Neuron (in vitro differentiated cells): ENCODE data around the gene INTS15.
"Not testable (repeated sequence)": the region's sequence is repeated elsewhere in the genome, so short reads cannot be mapped to it uniquely, and the experiment has no call there.

Experiments
- H2AFZ ChIP-seq: one replicate; pipeline ENCODE4 v1.6.1; 2013; ENCODE audit warnings: low read depth, mild to moderate bottlenecking, inconsistent platforms, low read length, moderate library complexity
- H3K27me3 ChIP-seq: one replicate; pipeline ENCODE4 v1.6.1; 2013; ENCODE audit warnings: low read length; ENCODE audit not compliant: insufficient read depth
- H3K36me3 ChIP-seq: one replicate; pipeline ENCODE4 v1.6.1; 2013; ENCODE audit warnings: low read length; ENCODE audit not compliant: insufficient read depth
- H3K4me1 ChIP-seq: one replicate; pipeline ENCODE4 v1.6.1; 2013; ENCODE audit warnings: low read length; ENCODE audit not compliant: insufficient read depth
- H3K4me3 ChIP-seq: 2 replicates; pipeline ENCODE4 v1.5.1; 2013; ENCODE audit warnings: mild to moderate bottlenecking, low read length, moderate library complexity
- H3K9me3 ChIP-seq: one replicate; pipeline ENCODE4 v1.6.1; 2013; ENCODE audit warnings: low read length

Gene INTS15

GRCh38 chr7:6634021-6634420, 44.2 kb downstream of the INTS15 start:
- Histone ChIP-seq H3K36me3 (no peaks in the 10 kb centered on the region), H3K4me1 (peaks cover 17% of the 10 kb centered on the region), H3K27me3 (peaks cover 7% of the 10 kb centered on the region), H2AFZ (no peak overlapping the region), H3K9me3 (no peaks in the 10 kb centered on the region), H3K4me3 (no peak overlapping the region)

GRCh38 chr7:6634971-6635370, 45.1 kb downstream of the INTS15 start:
- peaks cover 17% of the 10 kb centered on the region for H3K4me1 ChIP-seq
- H3K4me3 ChIP-seq, H3K36me3 ChIP-seq, H3K9me3 ChIP-seq, H2AFZ ChIP-seq, H3K27me3 ChIP-seq: not testable (repeated sequence)

- peak within 1 kb of the TSS; percentile 77 for H3K4me3 ChIP-seq
- H2AFZ ChIP-seq = peak within 1 kb of the TSS; percentile 82
- no peaks in the 10 kb centered on the region for H3K9me3 ChIP-seq
- peaks cover 17% of the 10 kb centered on the region for H3K4me1 ChIP-seq
- H3K36me3 ChIP-seq = peaks cover 27% of the 10 kb centered on the region
- no peaks in the 10 kb centered on the region for H3K27me3 ChIP-seq
Observed at GRCh38 chr7:6636741-6637543, 47.1 kb downstream of the INTS15 start, which contains the start of gene ZNF316. TSS of gene ZNF316 (plus strand) at chr7:6637318. CDS start at chr7:6642410, 5,092 bp downstream.

GRCh38 chr7:6637544-6638229, 47.9 kb downstream of the INTS15 start:
- H3K4me1 ChIP-seq = peaks cover 17% of the 10 kb centered on the region
- H2AFZ ChIP-seq = no peak overlapping the region
- H3K36me3 ChIP-seq = peaks cover 34% of the 10 kb centered on the region
- H3K27me3 ChIP-seq = no peaks in the 10 kb centered on the region
- H3K9me3 ChIP-seq = no peaks in the 10 kb centered on the region
- H3K4me3 ChIP-seq = peak overlapping the region; percentile 77

- no peak overlapping the region for H2AFZ ChIP-seq
- H3K36me3 ChIP-seq = peaks cover 47% of the 10 kb centered on the region
- H3K4me1 ChIP-seq = peaks cover 17% of the 10 kb centered on the region
- H3K4me3 ChIP-seq = no peak overlapping the region
- peaks cover 5% of the 10 kb centered on the region for H3K9me3 ChIP-seq
- no peaks in the 10 kb centered on the region for H3K27me3 ChIP-seq
Observed at GRCh38 chr7:6639032-6639431, 49.2 kb downstream of the INTS15 start.

GRCh38 chr7:6639627-6640026, 49.8 kb downstream of the INTS15 start:
- no peak overlapping the region for H3K4me3 ChIP-seq
- H2AFZ ChIP-seq = no peak overlapping the region
- H3K9me3 ChIP-seq = peaks cover 5% of the 10 kb centered on the region
- H3K27me3 ChIP-seq = no peaks in the 10 kb centered on the region
- peaks cover 53% of the 10 kb centered on the region for H3K36me3 ChIP-seq
- peaks cover 17% of the 10 kb centered on the region for H3K4me1 ChIP-seq

GRCh38 chr7:6640246-6640721, 50.5 kb downstream of the INTS15 start:
- peaks cover 17% of the 10 kb centered on the region for H3K4me1 ChIP-seq
- peaks cover 5% of the 10 kb centered on the region for H3K9me3 ChIP-seq
- no peak overlapping the region for H2AFZ ChIP-seq
- H3K27me3 ChIP-seq = no peaks in the 10 kb centered on the region
- peaks cover 59% of the 10 kb centered on the region for H3K36me3 ChIP-seq
- H3K4me3 ChIP-seq = no peak overlapping the region

GRCh38 chr7:6641305-6642035, 51.6 kb downstream of the INTS15 start:
- peaks cover 8% of the 10 kb centered on the region for H3K9me3 ChIP-seq
- H3K27me3 ChIP-seq = no peaks in the 10 kb centered on the region
- H2AFZ ChIP-seq = no peak overlapping the region
- H3K36me3 ChIP-seq = peaks cover 65% of the 10 kb centered on the region
- H3K4me3 ChIP-seq = no peak overlapping the region
- peaks cover 13% of the 10 kb centered on the region for H3K4me1 ChIP-seq

- Histone ChIP-seq H3K36me3 (peaks cover 73% of the 10 kb centered on the region), H3K27me3 (no peaks in the 10 kb centered on the region), H3K4me3 (no peak overlapping the region), H2AFZ (no peak overlapping the region), H3K4me1 (peaks cover 11% of the 10 kb centered on the region), H3K9me3 (peaks cover 13% of the 10 kb centered on the region)
Observed at GRCh38 chr7:6642239-6642839, 52.5 kb downstream of the INTS15 start.

GRCh38 chr7:6642861-6643640, 53.2 kb downstream of the INTS15 start:
- H3K4me3 ChIP-seq = no peak overlapping the region
- H3K9me3 ChIP-seq = peaks cover 20% of the 10 kb centered on the region
- H2AFZ ChIP-seq = no peak overlapping the region
- H3K27me3 ChIP-seq = no peaks in the 10 kb centered on the region
- peaks cover 81% of the 10 kb centered on the region for H3K36me3 ChIP-seq
- peaks cover 8% of the 10 kb centered on the region for H3K4me1 ChIP-seq

GRCh38 chr7:6643915-6644625, 54.2 kb downstream of the INTS15 start:
- Histone ChIP-seq H3K9me3 (peaks cover 31% of the 10 kb centered on the region), H3K36me3 (peaks cover 91% of the 10 kb centered on the region), H2AFZ (no peak overlapping the region), H3K27me3 (no peaks in the 10 kb centered on the region), H3K4me3 (no peak overlapping the region), H3K4me1 (no peaks in the 10 kb centered on the region)

- peaks cover 92% of the 10 kb centered on the region for H3K36me3 ChIP-seq
- H3K27me3 ChIP-seq = no peaks in the 10 kb centered on the region
- H2AFZ ChIP-seq = no peak overlapping the region
Observed at GRCh38 chr7:6644728-6645127, 54.9 kb downstream of the INTS15 start.

More at GRCh38 chr7:6644728-6645127, 54.9 kb downstream of the INTS15 start:
- H3K4me3 ChIP-seq = no peak overlapping the region
- peaks cover 37% of the 10 kb centered on the region for H3K9me3 ChIP-seq
- no peaks in the 10 kb centered on the region for H3K4me1 ChIP-seq
